ENCODE data around the gene CFAP57.
"Not testable (repeated sequence)": the region's sequence is repeated elsewhere in the genome, so short reads cannot be mapped to it uniquely, and the experiment has no call there.

CFAP57 gene

DNA sequence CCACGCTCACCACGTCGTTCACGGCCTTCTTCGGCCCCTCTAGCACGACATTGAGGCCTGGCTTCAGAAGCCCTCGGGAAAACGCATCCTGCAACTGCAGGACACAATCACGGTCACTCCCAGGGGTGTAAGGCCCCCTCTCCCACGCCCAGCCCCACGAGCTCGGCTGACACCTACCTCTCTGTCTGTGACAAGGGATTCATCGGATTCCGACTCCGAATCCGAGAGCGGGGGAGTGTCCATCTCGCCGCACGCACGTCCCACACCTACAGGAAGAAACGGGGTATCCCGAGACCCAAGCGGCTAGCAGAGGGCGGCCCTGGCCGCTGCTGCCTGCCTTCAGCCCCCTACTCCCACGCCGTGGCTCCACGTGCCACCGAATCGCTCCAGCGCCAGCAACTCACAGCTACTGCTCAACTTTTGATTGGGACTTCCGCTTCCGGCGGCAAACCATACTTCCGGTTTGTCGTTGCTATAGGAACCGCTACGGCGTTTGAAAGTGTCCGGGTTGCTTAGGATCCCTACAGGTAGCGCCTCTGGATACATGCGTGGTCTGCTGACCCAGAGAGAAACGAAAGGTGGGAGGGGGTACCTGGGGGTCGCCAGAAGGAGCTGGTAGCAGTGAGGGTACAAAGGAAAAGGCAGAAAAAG, at the start of gene CFAP57, which contains the start of gene EBNA1BP2:
CFAP57 (plus strand) TSS at position 455 of the 651 bp plus-strand sequence. CDS start 424 bp downstream, outside the sequence.
EBNA1BP2 (minus strand) TSS at position 415 of the 651 bp plus-strand sequence; CDS start at position 243, 172 bp downstream.
- peak; percentile 86 for DNase-seq (ENCODE audit: low read depth)

- DNase-seq (ENCODE audit: low read depth) = no peak
Measured at GRCh38 chr1:43123031-43123430, 49.1 kb upstream of the CFAP57 start.

GRCh38 chr1:43128816-43129215, 43.3 kb upstream of the CFAP57 start:
- DNase-seq (ENCODE audit: low read depth) = no peak

DNA sequence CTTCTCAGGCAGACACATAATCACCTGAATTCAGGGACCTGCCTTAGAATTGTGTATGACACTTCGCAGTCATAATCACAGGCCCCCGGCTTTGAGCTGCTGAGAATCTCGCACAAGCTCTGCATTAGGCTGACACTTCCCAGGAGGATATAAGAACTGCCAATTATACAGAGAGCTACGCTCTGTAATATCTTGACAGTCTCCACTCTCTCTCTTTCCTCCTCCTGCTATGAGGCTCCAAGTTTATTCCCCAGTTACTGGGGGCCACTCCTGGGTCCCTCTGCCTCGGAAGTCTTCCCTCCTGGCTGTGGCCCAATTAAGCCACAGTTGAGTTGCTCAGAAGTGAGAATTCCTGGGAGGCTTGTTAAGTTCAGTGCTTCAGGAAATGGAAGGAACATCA, 42.7 kb upstream of the CFAP57 start:
- no peak for DNase-seq (ENCODE audit: low read depth)

DNA sequence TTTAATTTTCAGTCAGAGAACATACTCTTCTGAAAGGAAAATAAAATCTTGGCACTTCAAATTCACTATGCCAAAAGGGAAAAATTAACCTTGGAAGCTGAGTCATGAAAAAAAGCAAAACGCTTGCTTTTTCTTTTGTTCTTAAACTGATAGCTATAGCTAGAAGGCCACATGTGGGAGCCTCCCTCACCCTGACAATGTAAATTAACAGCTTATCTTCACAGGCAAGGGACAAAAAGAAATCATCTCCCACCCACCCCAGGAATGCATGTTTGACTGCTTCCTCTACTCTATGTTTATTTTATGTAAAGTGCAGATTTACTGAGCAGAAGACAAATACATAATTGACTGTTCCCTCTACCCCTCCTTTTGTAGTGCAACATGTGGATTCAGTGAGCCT, 38.1 kb upstream of the CFAP57 start:
- no peak for DNase-seq (ENCODE audit: low read depth)

DNA sequence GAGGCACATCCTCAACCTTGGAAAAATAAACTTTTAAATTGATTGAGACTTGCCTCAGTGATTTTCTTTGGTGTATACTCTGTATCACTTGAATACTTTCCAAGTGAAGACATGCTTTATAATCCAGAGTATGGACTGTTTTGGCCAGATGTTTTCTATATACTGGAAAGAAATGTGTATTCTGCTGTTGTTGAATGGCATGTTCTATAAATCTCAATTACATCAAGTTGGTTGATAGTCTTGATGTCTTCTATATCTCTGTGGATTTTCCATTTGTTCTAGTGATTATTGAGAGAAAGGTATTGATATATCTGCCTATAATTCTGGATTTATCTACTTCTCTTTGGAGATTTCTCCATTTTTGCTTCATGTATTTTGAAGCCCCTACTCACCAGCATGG, 37.5 kb upstream of the CFAP57 start:
- no peak for DNase-seq (ENCODE audit: low read depth)

GRCh38 chr1:43135857-43136781, 36.0 kb upstream of the CFAP57 start:
- DNase-seq (ENCODE audit: low read depth) = no peak

DNA sequence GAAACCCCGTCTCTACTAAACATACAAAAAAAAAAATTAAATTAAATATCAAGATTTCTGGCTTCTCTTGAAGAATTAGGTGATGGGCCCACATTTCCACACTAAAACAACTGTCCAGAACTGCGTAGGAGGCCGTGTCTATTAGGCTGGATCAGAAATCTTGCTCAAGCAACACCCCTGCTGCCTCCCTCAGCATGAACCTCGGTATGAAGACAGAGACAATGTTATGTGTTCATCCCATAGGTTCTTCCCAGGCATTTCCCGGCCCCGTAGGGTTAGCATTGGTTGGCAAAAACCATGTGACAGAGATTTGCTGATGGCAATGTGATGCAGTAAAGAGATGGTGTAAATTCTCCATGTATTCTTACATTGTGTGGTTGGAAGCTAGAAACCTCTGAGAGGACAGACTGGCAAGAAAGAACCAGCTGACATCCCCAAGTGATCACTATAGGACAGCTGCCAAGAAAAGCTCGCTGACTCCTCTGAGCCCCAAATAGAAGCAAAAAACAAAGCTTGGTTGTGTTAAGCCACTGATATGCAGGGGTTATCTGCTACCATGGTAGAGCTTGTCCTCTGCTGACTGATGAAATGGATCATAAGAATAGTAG, 34.6 kb upstream of the CFAP57 start:
- DNase-seq (ENCODE audit: low read depth) = no peak

DNA sequence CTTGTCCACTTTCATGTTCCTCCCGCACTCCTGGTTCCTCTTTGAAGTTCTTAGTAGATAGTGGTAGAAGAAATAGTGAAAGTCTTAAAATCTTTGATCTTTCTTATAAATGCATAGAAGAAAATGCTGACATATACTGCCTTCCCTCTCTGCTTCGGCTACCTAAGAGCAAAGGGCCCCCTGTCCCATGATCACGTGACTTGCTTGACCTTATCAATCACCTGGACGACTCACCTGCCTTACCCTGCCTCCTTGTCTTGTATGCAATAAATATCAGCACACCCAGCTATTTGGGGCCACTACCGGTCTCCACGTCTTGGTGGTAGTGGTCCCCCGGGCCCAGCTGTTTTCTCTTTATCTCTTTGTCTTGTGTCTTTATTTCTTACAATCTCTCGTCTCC, 32.8 kb upstream of the CFAP57 start:
- not testable (repeated sequence) for DNase-seq (ENCODE audit: low read depth)

- no peak for DNase-seq (ENCODE audit: low read depth)
Measured at GRCh38 chr1:43140010-43140409, 32.1 kb upstream of the CFAP57 start.

- DNase-seq (ENCODE audit: low read depth) = no peak
Measured at GRCh38 chr1:43140583-43140982, 31.5 kb upstream of the CFAP57 start.

DNA sequence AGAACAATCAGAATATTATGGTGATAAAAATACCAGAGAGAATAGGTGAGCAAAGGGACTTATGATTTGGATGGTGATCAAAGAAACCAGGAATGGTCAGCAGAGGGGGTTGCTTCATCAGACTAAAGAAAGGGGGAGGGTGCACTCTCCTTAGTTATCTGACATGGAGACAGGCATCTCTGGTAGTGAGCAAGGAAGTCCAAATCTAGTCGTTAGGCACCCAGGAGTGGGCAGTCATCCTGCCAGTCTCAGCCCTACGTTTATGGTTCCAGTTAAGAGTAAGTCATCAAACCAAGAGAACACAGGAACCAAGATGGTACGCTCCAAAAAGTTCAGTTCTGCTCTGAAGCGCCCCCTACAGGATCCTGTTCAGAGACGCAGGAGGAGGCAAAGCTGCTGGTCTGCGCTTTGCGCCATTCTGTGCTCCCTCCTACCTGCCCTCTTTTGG, 28.7 kb upstream of the CFAP57 start:
- DNase-seq (ENCODE audit: low read depth) = no peak

DNA sequence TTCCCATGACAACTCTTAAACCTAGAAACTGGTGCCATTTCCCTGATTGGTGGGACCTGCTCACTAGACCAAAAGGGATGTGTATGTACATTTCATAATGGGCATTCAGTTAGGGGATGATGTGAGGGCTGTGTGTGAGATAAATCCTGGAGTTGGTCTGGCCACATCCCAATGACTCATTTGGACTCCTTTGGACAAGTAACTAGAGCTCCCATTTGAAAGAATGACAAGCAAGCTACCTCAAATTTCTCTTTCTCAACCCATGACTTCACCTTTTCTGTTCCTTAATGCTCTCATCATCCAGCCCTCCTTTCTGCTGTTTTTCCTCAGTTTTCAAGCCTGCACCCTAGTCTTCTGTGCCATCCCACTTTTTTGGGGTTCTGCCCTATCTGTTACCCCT, 27.9 kb upstream of the CFAP57 start:
- no peak for DNase-seq (ENCODE audit: low read depth)

DNA sequence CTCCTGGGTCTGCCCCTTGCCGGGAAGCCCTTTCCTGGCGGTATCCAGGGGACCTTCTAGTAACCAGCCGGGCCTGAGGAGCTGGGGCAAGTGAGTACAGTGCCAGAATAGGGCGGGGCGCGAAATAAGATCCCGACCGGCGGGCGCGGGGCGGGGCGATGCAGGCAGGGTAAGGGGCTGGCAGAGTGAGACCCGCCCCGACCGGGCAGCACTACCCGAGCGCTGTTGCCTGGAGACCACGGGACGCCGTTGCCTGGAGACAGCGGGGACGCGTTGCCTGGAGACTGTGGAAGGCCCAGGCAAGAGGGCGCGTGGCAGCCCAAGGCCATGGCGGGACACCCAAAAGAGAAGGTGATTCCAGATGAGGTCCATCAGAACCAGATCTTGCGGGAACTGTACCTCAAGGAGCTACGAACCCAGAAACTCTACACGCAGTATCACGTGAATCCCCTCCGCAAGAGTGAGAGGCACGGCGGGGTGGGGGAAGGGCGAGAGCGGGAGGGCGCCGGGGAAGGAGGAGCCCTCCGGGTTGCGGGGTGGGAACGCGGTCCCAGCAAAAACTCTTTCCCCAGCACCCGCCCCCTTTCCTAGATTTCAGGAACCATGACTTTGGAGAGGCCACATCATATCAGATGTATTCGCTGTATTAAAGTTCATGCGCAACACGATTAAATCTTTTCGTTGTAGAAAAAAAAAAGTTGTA, 24.4 kb upstream of the CFAP57 start:
- DNase-seq (ENCODE audit: low read depth) = no peak

DNA sequence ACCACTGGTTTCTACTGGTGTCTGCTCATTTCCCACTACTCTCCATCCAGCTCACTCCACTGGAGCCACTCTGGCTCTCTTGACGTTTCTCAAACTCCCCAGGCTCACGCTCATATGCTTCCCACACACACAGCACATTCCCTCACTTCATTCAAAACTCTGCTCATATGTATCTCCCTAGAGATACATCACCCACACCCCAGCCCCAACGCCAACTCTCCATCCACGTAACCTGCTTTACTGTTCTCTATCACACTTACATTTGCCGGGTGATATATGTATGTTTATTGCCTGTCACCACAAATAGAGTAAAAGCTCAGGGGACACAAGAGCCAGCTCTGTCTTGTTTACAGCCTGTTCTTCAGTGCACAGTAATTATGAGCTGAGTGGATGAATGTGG, 22.2 kb upstream of the CFAP57 start:
- no peak for DNase-seq (ENCODE audit: low read depth)

DNA sequence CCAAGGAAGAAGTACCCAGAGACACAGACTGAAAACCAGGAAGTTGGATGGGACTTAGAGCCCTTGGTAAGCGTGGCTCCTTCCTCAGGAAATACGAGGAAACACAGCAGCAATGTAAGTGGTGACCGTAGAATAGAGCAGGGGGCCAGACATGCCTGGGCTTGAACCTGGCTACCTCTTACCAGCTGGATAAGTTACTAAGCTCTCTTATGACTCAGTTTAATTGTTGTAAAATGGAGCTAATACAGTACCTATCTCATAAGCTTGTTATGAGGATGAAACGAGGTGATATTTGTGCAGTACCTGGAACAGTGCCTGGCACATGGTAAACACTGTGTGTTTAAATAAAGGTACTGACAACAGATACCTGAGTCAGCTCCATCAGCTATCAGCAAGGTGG, 19.3 kb upstream of the CFAP57 start:
- DNase-seq (ENCODE audit: low read depth) = no peak

GRCh38 chr1:43153443-43153842, 18.7 kb upstream of the CFAP57 start:
- DNase-seq (ENCODE audit: low read depth) = no peak

GRCh38 chr1:43156026-43156425, 16.1 kb upstream of the CFAP57 start:
- DNase-seq (ENCODE audit: low read depth) = no peak

DNA sequence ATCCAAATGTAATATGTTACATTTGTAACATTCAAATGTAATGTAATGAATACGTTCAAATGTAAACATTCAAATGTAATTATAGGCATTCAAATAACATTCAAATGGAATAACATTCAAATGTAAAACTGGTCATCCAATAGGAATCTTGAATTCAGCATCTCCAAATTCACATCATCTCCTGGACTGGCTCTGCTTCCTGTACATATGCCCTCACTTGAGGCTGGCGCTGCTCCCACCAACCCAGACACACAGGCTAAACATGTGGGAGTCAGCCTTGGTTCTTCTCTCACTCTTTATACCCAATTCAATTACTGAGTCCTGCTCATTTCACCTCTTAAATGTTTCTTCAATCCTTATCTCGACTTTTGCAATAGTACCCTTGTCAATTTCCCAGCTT, 7.0 kb upstream of the CFAP57 start:
- no peak for DNase-seq (ENCODE audit: low read depth)

DNA sequence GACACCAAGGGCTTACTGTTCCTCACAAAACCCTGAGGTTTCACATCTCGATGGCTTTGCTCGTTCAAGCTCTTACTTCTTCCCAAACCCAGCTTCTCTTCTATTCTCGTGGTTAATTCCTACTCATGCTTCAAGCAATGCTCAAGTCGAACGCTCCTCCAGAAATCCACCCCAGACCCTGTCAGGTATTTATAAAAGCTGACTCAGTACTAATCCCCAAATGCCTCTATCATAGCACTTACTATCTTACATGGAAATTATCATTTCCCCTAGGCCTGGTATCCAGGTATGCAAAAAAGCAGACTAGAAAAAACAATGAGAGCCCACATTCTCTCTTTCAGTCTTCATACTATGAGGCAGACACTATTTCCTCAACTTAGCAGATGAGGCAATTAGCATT, 6.4 kb upstream of the CFAP57 start:
- DNase-seq (ENCODE audit: low read depth) = no peak

DNA sequence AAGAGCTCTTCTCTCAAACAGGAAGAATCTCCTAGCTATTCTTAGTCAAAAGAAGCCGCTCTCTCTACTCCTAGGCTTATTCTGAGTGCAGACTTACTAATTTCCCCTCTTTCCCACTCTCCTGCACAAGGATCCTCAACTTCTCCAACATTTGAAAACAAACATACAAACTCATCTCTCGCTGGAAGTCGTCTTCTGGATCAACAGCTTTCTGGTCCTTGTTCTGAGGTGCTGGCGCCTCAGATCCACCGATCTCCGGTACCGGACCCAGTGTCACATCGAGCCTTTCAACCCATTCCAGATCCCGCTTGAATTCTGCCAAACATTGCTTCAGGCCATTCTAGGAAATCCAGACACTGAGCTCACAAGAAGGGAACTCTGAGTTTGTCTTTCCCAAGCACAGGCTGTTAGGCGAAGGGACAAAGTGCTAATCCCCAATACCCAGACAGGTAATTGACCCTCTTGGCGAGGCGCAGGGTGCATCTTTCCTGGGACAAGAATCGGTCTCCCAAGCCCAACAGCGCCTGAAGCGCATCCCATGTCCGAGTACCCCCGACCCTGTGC, 736 bp upstream of the CFAP57 start:
- DNase-seq (ENCODE audit: low read depth) = no peak

DNA sequence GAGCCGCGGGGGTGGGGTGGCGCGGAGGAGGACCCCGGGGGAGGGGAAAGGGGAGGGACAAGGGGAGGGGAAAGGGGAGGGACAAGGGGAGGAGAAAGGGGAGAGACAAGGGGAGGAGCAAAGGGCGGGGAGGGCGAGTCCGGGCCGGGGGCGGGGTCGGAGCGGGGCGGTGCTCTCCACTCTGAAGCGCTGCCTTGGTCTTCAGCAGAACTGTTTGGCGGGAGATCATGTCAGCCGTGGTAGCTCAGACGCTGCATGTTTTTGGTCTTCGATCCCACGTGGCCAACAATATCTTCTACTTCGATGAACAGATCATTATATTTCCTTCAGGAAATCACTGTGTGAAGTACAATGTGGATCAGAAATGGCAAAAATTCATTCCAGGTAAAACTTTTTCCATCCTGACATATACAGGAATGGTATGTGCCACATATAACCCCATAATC, 420 bp downstream of the CFAP57 start:
- no peak for DNase-seq (ENCODE audit: low read depth)

Data from stimulated activated CD8-positive, alpha-beta memory T cell treated with anti-CD3 and anti-CD28 coated beads, Interleukin-12 subunit alpha, Interleukin-12 subunit beta, amount 100 ng/mL, for 4 hours (primary cell).